NT2/D1 (cell line): ENCODE results near the gene POLDIP3.

Experiments
- SUZ12 ChIP-seq: IDR thresholded peaks from 2 replicates; pipeline ENCODE4 v1.6.1; 2011; ENCODE audit not compliant: insufficient read length, insufficient read depth; ENCODE audit errors: extremely low read depth
- YY1 ChIP-seq: IDR thresholded peaks from 2 replicates; pipeline ENCODE4 v1.6.1; 2011; ENCODE audit not compliant: insufficient read length, insufficient read depth
- ZNF274 ChIP-seq: IDR thresholded peaks from 2 replicates; pipeline ENCODE4 v1.6.1; 2011; ENCODE audit warnings: mild to moderate bottlenecking, low read depth, low read length

- TF ChIP-seq YY1 (no peak), ZNF274 (no peak), SUZ12 (no peak)
These were observed 25.0 kb upstream of the POLDIP3 start for GRCh38 chr22:42639541-42640241.
